HL-60/S4 treated with phorbol 12-myristate 13-acetate at 8.2 ng/mL for 4 days and 3 days (cell line): ENCODE measurements around the gene MAST3.
"Not testable (repeated sequence)": the region's sequence is repeated elsewhere in the genome, so short reads cannot be mapped to it uniquely, and the experiment has no call there.

Experiments
- in situ Hi-C: fragments of 300-500 bp; cut with MboI; formaldehyde crosslinking; loops from 2 replicates; pipeline ENCODE4 v1.15.0; 2022; ENCODE audit warnings: low sequenced_read_pairs

MAST3 gene

DNA sequence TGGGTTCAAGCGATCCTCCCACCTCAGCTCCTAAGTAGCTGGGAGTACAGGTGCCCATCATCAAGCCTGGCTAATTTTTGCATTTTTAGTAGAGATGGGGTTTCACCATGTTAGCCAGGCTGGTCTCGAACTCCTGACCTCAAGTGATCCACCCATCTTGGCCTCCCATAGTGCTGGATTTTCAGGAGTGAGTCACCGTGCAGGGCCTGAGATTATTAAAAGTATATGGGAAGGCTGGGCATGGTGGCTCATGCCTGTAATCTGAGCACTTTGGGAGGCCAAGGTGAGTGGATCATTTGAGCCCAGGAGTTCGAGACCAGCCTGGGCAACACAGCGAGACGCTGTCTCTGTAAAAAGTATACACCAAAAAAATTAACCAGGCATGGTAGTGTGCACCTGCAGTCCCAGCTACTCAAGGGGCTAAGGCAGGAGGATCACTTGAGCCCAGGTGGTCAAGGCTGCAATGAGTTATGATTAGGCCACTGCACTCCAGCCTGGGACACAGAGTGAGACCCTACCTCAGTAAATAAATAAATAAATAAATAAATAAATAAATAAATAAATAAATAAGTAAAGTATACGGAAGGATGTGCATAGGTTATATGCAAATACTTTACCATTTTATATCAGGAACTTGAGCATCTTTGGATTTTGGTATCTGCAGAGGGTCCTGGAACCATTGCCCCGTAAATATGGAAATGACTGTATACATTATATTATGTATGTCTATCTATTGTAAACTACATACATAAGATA, 11.7 kb upstream of the MAST3 start:
- in situ Hi-C loops: no loop called here

DNA sequence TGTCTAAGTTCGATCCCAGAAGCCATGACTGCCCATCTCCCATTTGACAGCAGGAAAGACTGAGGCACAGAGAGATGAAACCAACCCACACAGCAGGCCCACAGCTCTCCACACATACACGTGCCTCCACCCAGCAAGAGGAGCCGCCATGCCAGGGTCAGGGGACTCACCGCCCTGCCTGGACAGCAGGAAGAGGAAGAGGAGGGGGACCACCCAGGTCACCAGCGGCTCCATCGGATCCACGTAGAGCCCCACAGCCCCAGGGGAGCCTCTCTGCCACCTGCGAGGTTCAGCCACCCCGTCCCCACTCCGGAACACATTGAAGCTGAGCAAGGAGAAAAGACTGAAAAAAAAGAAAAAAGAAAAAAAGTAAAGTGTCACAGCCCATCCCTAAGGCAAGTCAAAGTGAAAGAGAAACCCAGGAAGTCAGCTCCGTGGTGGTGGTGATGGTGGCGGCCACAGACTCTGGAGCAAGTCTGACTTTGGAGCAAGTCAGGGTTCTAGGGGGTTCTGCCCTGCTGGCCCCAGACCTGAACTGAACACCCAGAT, 10.9 kb upstream of the MAST3 start, which contains the start of gene IL12RB1:
Gene IL12RB1, minus strand, starts transcription at position 345 of the 549 bp plus-strand sequence. Its CDS starts 111 bp downstream, at position 234.
- in situ Hi-C loops: no loop called here

- in situ Hi-C loops: not testable (repeated sequence)
These were observed 8.5 kb upstream of the MAST3 start for GRCh38 chr19:18089096-18089541.

- in situ Hi-C loops: no loop called here
These were observed 7.9 kb upstream of the MAST3 start for GRCh38 chr19:18089726-18090125.

- in situ Hi-C loops: no loop called here
These were observed 6.9 kb upstream of the MAST3 start for GRCh38 chr19:18090545-18091216.

GRCh38 chr19:18091217-18091608, 6.4 kb upstream of the MAST3 start:
- in situ Hi-C loops: no loop called here

- in situ Hi-C loops: no loop called here
These were observed 4.0 kb upstream of the MAST3 start for GRCh38 chr19:18093439-18094161.

- in situ Hi-C loops: no loop called here
These were observed 1.3 kb upstream of the MAST3 start for GRCh38 chr19:18096258-18096657.

- in situ Hi-C loops: no loop called here
These were observed 664 bp downstream of the MAST3 start for GRCh38 chr19:18097993-18098890.

DNA sequence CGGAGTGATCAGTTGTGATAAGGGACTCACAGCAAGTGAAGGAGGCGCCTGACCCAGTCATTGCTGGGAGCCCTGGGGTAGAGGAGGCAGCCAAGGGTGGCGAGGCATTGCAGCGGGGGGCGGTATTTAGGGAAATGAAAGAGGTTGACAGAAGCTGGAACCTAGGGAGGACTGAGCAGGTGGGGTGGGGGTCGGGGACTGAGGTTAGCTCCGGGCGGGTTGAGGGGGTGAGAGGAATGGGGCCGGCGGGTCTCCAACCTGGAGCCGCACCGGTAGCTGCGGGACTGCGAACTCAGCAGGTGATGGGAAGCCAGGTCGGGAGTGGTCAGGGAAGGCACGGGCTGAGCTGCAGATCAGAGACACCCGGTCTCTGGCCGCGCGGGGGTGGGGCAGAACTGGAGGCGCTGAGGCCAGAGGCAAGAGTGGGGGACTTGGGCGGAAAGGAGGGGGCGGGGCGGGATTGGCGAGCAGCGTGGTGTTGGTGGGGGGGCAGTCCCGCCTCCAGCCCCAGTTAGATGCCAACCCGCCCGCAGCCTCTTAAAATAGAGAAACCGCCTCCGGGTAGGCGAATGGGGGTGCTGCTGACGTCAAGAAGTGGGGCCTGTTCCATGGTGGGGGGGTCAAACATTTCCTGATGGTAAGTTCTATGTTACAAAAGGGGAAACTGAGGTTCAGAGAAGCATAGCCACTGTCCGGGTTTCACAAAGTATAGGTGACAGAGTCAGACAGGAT, 1.5 kb downstream of the MAST3 start:
- in situ Hi-C loops: no loop called here

DNA sequence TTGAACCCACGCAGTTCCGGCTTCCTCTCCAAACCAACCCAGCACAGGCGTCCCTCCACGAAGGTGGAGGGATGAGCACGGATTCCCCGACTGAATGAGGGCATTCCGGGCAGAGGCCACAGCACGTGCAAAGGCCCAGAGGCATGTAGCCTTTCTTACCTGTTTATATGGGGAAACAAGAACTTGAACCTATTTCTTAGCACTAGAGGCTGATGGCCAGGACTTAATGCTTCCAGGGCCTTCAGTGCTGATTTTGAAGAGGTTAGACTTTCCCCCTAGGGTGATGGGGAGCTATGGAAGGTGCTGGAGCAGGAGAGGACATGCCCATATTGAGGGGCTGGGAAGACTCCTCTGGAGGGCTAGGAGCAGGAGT, 2.0 kb downstream of the MAST3 start:
- in situ Hi-C loops: no loop called here

DNA sequence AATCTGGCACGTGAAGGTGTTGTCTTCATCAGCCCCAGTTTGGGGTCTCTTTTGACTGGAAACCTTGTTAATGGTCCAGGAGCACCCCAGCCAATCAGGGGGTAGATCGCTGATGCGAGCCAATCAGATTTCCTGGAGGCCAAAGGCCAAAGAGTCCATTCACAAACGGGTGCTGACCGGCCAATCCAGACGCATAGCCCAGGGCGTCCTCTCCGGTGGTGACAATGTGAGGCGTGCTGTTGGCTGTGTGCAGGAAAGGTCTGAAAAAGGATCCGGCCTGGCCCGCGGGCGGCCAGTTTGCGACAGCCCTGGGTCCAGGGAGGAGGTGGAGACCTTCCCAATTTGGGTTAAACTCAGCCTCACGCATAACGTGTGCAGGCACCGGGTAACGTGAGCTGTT, 3.1 kb downstream of the MAST3 start:
- in situ Hi-C loops: no loop called here

- in situ Hi-C loops: no loop called here
These were observed 3.7 kb downstream of the MAST3 start for GRCh38 chr19:18101268-18101667.

GRCh38 chr19:18102916-18103542, 5.5 kb downstream of the MAST3 start:
- in situ Hi-C loops: no loop called here

GRCh38 chr19:18104793-18105131, 7.2 kb downstream of the MAST3 start:
- in situ Hi-C loops: no loop called here

DNA sequence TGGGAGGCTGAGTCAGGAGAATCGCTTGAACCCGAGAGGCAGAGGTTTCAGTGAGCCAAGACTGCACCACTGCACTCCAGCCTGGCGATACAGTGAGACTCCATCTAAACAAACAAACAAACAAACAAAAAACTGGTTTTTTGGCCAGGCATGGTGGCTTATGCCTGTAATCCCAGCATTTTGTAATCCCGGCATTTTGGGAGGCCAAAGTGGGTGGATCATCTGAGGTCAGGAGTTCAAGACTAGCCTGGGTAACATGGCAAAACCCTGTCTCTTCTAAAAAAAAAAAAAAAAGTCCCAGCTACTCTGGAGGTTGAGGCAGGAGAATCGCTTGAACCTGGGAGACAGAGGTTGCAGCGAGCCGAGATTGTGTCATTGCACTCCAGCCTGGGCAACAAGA, 7.7 kb downstream of the MAST3 start:
- in situ Hi-C loops: not testable (repeated sequence)

GRCh38 chr19:18107235-18107634, 9.7 kb downstream of the MAST3 start:
- in situ Hi-C loops: no loop called here

- in situ Hi-C loops: no loop called here
These were observed 11.3 kb downstream of the MAST3 start for GRCh38 chr19:18108897-18109296.

DNA sequence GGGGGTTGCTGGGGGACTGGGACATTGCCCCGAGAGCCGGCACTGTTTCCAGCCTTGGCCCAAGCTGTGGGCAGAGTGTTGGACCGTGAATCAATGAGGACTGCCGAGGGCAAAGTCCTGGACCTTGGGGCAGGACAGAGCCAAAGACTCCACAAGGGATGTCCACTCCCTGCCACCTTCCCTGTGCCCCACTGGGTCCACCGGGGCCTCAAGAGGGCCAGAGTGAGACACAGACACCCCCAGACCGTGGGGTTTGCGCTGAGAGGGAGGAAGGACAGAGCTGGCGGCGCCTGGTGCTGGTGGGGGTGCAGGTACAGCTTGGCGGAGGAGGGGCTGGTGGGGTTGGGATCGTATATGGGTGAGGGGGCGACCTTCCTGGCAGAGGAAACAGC, 11.8 kb downstream of the MAST3 start:
- in situ Hi-C loops: no loop called here
